HG03520 (cell line): ENCODE measurements around the gene LRTM2.

ENCODE experiments used
- ATAC-seq: cut with Tn5 transposase; IDR thresholded peaks from one replicate; pipeline ENCODE4 v1.9.1; 2021; ENCODE audit warnings: mild to moderate bottlenecking, moderate library complexity; ENCODE audit not compliant: unreplicated experiment

The LRTM2 gene

DNA sequence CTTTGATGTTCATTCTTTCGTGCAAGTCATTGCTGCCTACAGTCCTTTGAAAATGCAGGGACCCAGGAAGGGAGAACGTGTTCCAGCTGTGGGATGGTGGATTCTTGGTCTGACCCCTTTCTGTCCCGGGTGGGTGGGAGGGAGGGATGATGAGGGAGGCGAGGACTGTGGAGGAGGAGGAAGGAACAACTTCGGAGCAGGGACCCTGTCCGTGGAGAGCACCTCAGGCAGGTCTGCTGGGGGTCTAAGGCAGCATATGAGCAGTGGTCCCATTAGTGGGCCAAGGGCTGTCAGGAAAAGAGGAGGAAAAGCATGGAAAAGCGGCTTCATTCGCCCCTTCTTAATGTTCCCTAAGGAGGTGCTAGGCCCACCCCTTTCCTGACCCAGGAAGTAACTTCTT, 62.0 kb downstream of the LRTM2 start:
- no peak for ATAC-seq

DNA sequence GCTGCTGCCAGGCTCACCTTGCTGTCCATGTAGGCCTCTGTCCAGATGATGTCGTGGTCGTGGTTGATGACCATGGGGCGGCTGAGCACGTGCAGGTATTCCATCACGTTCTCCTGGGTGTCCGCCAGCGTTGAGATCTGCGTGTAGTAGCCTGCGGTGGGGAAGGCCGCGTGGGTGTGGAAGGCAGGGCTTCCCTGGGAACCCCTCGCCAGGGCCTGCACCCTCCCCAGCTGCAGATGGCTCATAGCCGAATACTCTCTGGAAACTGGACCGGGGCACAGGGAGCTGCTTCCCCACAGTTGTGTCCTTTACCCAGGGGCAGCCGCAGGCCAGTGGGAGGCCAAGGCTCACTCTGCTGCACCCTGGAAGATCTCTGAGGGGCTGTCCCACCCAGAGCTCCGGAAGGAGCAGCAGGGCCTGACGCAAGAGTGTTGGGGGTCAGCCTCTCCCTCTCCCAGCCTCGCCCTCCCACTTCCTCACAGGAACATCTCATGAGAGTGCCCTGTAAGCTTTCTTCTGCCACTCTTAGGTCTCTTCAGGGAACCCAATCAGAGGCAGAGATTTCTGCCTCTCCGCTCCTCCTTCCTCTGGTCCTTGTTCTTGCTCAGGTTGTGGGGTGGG, 62.6 kb downstream of the LRTM2 start:
- ATAC-seq, result no peak

DNA sequence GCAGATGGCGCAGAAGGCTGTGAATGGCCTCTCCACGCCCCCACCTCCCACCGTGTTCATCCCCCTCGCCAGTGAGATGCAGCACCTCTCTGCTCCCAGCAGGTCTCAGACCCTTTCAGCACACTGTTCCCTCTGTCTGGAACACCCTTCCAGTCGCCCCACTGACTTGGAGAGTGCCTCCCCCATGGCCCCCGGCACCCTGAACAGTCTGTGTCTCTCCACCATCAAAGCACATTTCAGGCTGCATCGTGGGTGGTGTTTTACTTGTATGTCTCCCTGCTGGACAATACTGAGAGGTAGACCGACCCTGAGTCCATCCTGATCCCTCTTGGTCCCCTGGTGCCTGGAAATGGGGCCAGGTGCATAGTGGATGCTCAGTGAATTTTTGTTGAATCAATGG, 63.1 kb downstream of the LRTM2 start:
- ATAC-seq, result no peak

DNA sequence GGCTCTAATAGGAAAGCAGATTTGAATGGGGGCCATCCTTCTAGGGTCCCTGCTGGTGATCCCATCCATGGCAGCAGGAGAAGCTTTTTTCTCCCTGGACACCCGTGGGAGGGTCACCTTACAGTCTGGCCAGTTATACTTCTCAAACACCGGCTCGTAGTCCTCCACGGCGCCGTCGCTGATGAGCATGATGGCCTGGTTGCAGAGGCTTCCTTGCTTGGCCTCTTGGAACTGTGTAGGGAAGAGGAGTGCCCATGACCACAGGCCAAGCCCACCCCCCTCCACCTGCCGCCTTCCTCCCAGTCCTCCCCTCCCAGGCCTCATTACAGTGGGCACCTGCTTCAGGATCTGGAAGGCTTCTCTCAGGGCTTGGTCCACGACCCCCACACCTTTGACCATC, 64.3 kb downstream of the LRTM2 start:
- ATAC-seq, result no peak

DNA sequence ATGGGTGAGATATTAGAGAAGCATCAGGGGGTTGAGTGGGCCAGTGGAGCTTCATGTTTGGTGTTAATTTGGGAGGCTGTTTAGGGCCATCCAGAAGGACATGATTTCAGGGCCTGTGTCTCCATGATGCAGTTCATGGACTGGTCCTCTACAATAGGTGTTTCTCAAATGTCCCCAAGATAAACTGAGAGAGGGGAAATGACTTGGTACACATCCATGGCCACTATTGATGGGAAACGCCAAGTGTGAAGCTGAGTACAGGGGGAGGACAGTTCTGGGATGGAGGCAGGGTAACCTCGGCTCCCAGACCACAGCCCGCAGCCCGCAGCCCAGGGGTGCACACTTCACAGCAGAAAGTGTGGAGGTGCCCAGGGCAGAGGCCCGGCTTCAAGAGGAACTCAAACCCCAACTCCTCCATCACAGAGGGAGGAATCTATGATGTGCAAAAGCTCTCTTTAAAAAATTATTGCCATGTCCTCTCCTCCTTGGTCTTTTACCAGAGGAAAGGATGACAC, 64.8 kb downstream of the LRTM2 start:
- no peak for ATAC-seq

DNA sequence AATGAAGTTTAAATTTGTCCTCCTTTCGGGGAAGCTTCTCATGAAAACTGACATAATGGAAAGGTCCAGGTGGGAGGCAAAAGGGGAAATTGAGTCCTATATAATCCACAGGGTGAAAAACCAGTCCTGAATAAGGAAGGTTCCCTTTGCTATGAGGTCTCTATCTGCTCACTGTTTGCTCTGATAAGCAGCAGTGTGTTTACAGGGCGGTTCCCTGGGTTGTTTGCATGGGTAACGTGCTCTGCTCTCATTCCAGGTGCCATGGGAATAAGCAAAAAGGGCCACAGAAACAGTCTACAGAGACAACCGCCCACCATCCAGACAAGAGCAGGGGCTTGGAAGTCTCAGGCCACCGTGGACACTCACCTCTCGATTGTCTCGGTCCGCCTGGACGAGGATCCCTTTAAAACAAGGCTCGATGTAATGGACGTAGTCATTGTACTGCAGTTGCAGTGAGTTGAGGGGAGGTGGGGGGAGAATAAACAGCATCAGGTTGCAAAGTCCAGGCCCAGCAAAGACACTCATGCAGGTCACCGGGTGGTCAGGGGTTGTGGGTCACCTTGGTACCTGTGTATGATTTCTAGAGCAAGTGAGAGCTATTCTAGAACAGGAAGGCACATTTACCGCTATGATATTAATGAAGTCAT, 65.4 kb downstream of the LRTM2 start:
- ATAC-seq, result no peak
